ENCODE measurements around the gene IFITM2.
"Not testable (repeated sequence)": the region's sequence is repeated elsewhere in the genome, so short reads cannot be mapped to it uniquely, and the experiment has no call there.

DNA sequence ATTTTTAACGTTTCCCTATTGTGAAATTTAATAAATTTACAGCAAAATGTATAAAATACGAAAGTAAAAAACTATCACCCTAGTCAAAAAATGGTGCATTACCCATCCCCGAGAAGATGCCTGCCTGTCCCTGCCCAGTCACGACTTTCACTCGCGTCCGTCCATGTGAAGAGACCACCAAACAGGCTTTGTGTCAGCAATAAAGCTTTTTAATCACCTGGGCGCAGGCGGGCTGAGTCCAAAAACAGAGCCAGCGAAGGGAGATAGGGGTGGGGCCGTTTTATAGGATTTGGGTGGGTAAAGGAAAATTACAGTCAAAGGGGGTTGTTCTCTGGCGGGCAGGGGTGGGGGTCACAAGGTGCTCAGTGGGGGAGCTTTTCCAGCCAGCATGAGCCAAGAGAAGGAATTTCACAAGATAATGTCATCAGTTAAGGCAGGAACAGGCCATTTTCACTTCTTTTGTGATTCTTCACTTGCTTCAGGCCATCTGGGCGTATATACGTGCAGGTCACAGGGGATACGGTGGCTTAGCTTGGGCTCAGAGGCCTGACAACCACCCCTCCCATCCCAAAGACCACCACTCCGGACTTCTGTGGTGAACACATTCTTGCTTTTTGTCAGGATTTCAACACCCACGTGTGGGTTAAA lies 26.1 kb downstream of the IFITM2 start:
- TF ChIP-seq, protein P1, sequence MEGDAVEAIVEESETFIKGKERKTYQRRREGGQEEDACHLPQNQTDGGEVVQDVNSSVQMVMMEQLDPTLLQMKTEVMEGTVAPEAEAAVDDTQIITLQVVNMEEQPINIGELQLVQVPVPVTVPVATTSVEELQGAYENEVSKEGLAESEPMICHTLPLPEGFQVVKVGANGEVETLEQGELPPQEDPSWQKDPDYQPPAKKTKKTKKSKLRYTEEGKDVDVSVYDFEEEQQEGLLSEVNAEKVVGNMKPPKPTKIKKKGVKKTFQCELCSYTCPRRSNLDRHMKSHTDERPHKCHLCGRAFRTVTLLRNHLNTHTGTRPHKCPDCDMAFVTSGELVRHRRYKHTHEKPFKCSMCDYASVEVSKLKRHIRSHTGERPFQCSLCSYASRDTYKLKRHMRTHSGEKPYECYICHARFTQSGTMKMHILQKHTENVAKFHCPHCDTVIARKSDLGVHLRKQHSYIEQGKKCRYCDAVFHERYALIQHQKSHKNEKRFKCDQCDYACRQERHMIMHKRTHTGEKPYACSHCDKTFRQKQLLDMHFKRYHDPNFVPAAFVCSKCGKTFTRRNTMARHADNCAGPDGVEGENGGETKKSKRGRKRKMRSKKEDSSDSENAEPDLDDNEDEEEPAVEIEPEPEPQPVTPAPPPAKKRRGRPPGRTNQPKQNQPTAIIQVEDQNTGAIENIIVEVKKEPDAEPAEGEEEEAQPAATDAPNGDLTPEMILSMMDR (IDR thresholded peaks at IDR 0.05; ENCODE audit: low read depth, low read length, missing input control): not testable (repeated sequence)
- TF ChIP-seq MAX (IDR thresholded peaks at IDR 0.05); SP1 (IDR thresholded peaks at IDR 0.05); FOXA1 (IDR thresholded peaks at IDR 0.05); JUND (IDR thresholded peaks at IDR 0.05); ATF3 (IDR thresholded peaks at IDR 0.05); TAF1 (conservative IDR thresholded peaks at IDR 0.05); ZBTB33 (IDR thresholded peaks at IDR 0.05); YY1 (IDR thresholded peaks at IDR 0.05); GABPA (IDR thresholded peaks at IDR 0.05 in 1 of 2, conservative IDR thresholded peaks at IDR 0.05 in 1 of 2); RAD21 (IDR thresholded peaks at IDR 0.05); RXRA (IDR thresholded peaks at IDR 0.05); EGR1 (IDR thresholded peaks at IDR 0.05; ENCODE audit: low read depth in 2 of 2); REST (IDR thresholded peaks at IDR 0.05): not testable (repeated sequence)

All from liver (tissue), 3 donors.